OCI-LY7 (cell line): Measurements from ENCODE around the gene LPP. TPM values are rescaled to one million over a fixed set of nuclear protein-coding genes. Genes with fewer than 3 reads are reported as not detected.

Experiments used
- BruUV-seq: library from RNA; stranded (reverse); fragments of 400-500 nt; replicated peaks from 2 replicates; lab custom pipeline; 2021; lab: Mats Ljungman, UMichigan
- CTCF ChIA-PET: fragments of 300-600 bp; sonication (Branson Sonifier 250); formaldehyde crosslinking; loops from one replicate; lab custom pipeline; 2022; ENCODE audit warnings: antibody characterized with exemption; ENCODE audit not compliant: unreplicated experiment; lab: Charles Lee
- POLR2A ChIA-PET: fragments of 300-600 bp; sonication (Branson Sonifier 250); formaldehyde crosslinking; loops from one replicate; lab custom pipeline; 2022; ENCODE audit warnings: antibody characterized with exemption; lab: Charles Lee
- DNase-seq: peaks from one replicate; pipeline ENCODE4 v3.0.0-alpha.2; 2015; ENCODE audit warnings: low spot score
- H2AFZ ChIP-seq: fragments of 200-600 bp; sonication (generic), shearing (Covaris generic); 2 replicates; pipeline ENCODE4 v1.6.1; 2014; ENCODE audit warnings: mild to moderate bottlenecking, antibody characterized with exemption, low read length, moderate library complexity
- H3K27ac ChIP-seq: fragments of 200-600 bp; sonication (generic); 2 replicates; pipeline ENCODE4 v1.5.1; 2014; ENCODE audit warnings: mixed run types, low read depth, mild to moderate bottlenecking, moderate library complexity, low read length, inconsistent platforms; ENCODE audit not compliant: poor library complexity, severe bottlenecking
- H3K36me3 ChIP-seq: fragments of 200-600 bp; sonication (generic); 2 replicates; pipeline ENCODE4 v1.6.1; 2014; ENCODE audit warnings: mild to moderate bottlenecking, antibody characterized with exemption, low read length, moderate library complexity, mixed read lengths; ENCODE audit not compliant: insufficient read depth
- H3K4me1 ChIP-seq: fragments of 200-600 bp; sonication (generic); 2 replicates; pipeline ENCODE4 v1.5.1; 2014; ENCODE audit warnings: mild to moderate bottlenecking, low read length; ENCODE audit not compliant: insufficient read depth, poor library complexity, severe bottlenecking
- H3K4me2 ChIP-seq: fragments of 200-600 bp; sonication (generic); 2 replicates; pipeline ENCODE4 v1.6.1; 2014; ENCODE audit warnings: mild to moderate bottlenecking, low read length
- H3K4me3 ChIP-seq: fragments of 200-600 bp; sonication (generic); 2 replicates; pipeline ENCODE4 v1.5.1; 2014; ENCODE audit warnings: mild to moderate bottlenecking, low read depth, low read length; ENCODE audit not compliant: poor library complexity, severe bottlenecking
- H3K79me2 ChIP-seq: fragments of 200-600 bp; sonication (generic); 2 replicates; pipeline ENCODE4 v1.6.1; 2016; ENCODE audit warnings: low read depth, mild to moderate bottlenecking, low read length, moderate library complexity, mixed read lengths; ENCODE audit not compliant: insufficient read depth
- H3K9me2 ChIP-seq: fragments of 200-600 bp; sonication (generic); 2 replicates; pipeline ENCODE4 v1.6.1; 2016; ENCODE audit warnings: mild to moderate bottlenecking, low read length, mixed read lengths; ENCODE audit not compliant: insufficient read depth
- H3K9me3 ChIP-seq: fragments of 200-600 bp; sonication (generic); 2 replicates; pipeline ENCODE4 v1.6.1; 2014; ENCODE audit warnings: mild to moderate bottlenecking, mixed run types, low read length, mixed read lengths
- H4K20me1 ChIP-seq: fragments of 200-600 bp; sonication (generic); 2 replicates; pipeline ENCODE4 v1.6.1; 2014; ENCODE audit warnings: mild to moderate bottlenecking, antibody characterized with exemption, low read length, moderate library complexity, mixed read lengths; ENCODE audit not compliant: insufficient read depth
- CTCF ChIP-seq: fragments of 200-600 bp; sonication (generic); conservative IDR thresholded peaks from 2 replicates; pipeline ENCODE4 v1.5.1; 2014; ENCODE audit warnings: mild to moderate bottlenecking, antibody characterized with exemption, low read length, moderate library complexity, mixed read lengths
- EZH2phosphoT487 ChIP-seq: fragments of 200-600 bp; sonication (generic); IDR thresholded peaks from 2 replicates; pipeline ENCODE4 v1.6.1; 2018; ENCODE audit warnings: low read depth, borderline replicate concordance, mild to moderate bottlenecking, mixed run types, antibody characterized with exemption, low read length, moderate library complexity, mixed read lengths
- intact Hi-C: fragments of 100-400 bp; cut with micrococcal nuclease; formaldehyde crosslinking; loops from one replicate; pipeline ENCODE4 v1.10.0; 2022; ENCODE audit not compliant: unreplicated experiment
- total RNA-seq, 2 experiments: library from RNA; depleted of rRNA in 1 of 2; stranded (reverse); fragments of >200 nt in 1 of 2; shearing (Covaris generic) in 1 of 2; gene quantifications; 2 replicates each; pipeline ENCODE4 v1.2.3, GENCODE V29; 2014 to 2022

The LPP gene
- total RNA-seq, 2 experiments from 2014 or later: 10.9 to 119 TPM

- no peak overlapping the region for H3K4me2 ChIP-seq
- H3K4me3 ChIP-seq: no peak overlapping the region
- H3K9me2 ChIP-seq: no peaks in the 10 kb centered on the region
- H4K20me1 ChIP-seq: no peaks in the 10 kb centered on the region
- H2AFZ ChIP-seq: no peak overlapping the region
- H3K9me3 ChIP-seq: no peaks in the 10 kb centered on the region
- ChIA-PET POLR2A (interaction anchor here (0.8 to 1.2 kb wide), 4 partner anchors 16 to 189 kb away, joined by 3 read pairs; no protein-coding TSS in a partner anchor), CTCF (no interaction called here)
- TF ChIP-seq CTCF: no peak
- TF ChIP-seq EZH2phosphoT487: no peak
- no peaks in the 10 kb centered on the region for H3K79me2 ChIP-seq
- H3K27ac ChIP-seq: no peak overlapping the region
- H3K36me3 ChIP-seq: peaks cover 6% of the 10 kb centered on the region
- peaks cover 18% of the 10 kb centered on the region for H3K4me1 ChIP-seq
- intact Hi-C loops: no loop called here
- no TSS peak for BruUV-seq
- DNase-seq: no peak
These were observed 337.3 kb downstream of the LPP start for GRCh38 chr3:188491276-188491687.

DNA sequence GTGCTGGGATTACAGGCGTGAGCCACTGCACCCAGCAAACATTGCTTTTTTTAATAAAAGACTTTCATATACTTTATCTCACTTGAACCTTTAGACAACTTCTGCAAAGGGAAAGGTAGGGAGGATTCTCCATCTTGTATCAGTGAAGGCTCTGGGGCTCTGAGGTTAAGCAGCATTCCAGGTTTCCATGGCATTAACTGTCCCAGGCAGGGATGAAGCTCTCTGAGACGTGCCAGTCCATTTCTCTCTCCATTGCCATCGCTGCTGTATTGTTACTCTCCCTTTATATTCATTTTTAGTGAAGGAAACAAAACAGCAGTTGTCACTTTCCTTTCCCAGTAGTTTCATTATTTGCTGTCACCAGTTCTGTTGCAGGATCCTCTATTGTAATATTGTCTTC lies 342.4 kb downstream of the LPP start:
- Histone ChIP-seq H3K4me2 (no peak overlapping the region), H3K79me2 (no peaks in the 10 kb centered on the region), H3K9me2 (no peaks in the 10 kb centered on the region), H3K36me3 (peaks cover under 1% of the 10 kb centered on the region; the same call in 1 of the 2 replicates), H3K9me3 (no peaks in the 10 kb centered on the region), H2AFZ (no peak overlapping the region), H3K27ac (no peak overlapping the region), H3K4me1 (no peaks in the 10 kb centered on the region), H3K4me3 (no peak overlapping the region), H4K20me1 (no peaks in the 10 kb centered on the region)
- ChIA-PET POLR2A (interaction anchor here (1.0 kb wide), 1 partner anchor 41 kb away, joined by 4 read pairs; no protein-coding TSS in a partner anchor), CTCF (no interaction called here)
- intact Hi-C loops: no loop called here
- no TSS peak for BruUV-seq
- DNase-seq: no peak
- TF ChIP-seq CTCF (no peak), EZH2phosphoT487 (no peak)

- no peak for DNase-seq
- intact Hi-C loops: no loop called here
- no peak for TF ChIP-seq CTCF
- TF ChIP-seq EZH2phosphoT487: no peak
- POLR2A ChIA-PET: interaction anchor here (0.8 kb wide), 1 partner anchor 10 kb away, joined by 3 read pairs; no protein-coding TSS in a partner anchor
- H3K27ac ChIP-seq: no peak overlapping the region
- H3K9me3 ChIP-seq: peaks cover 4% of the 10 kb centered on the region; the same call in 1 of the 2 replicates
- no peaks in the 10 kb centered on the region for H4K20me1 ChIP-seq
- CTCF ChIA-PET: no interaction called here
- H3K9me2 ChIP-seq: no peaks in the 10 kb centered on the region
- BruUV-seq: no TSS peak
- no peak overlapping the region for H3K4me3 ChIP-seq
- no peaks in the 10 kb centered on the region for H3K79me2 ChIP-seq
- no peak overlapping the region for H2AFZ ChIP-seq
- no peak overlapping the region for H3K4me2 ChIP-seq
- H3K4me1 ChIP-seq: no peaks in the 10 kb centered on the region
- no peaks in the 10 kb centered on the region; the same call in 1 of the 2 replicates for H3K36me3 ChIP-seq
These were observed 343.1 kb downstream of the LPP start for GRCh38 chr3:188497021-188497420.
